ENCODE data around the gene SH3RF3.

- TF ChIP-seq CTCF (IDR thresholded peaks at IDR 0.05) (peak in 1 of 7 experiments; percentile 5), POLR2A (IDR thresholded peaks at IDR 0.05) (no peak)
Observed at GRCh38 chr2:109396202-109397180, 267.5 kb downstream of the SH3RF3 start.
